HEK293 (cell line): ENCODE measurements around the gene GSK3B.

Source experiments
- WT1 ChIP-seq: fragments of 450-650 bp; formaldehyde crosslinking; IDR thresholded peaks from 2 replicates; pipeline ENCODE4 v1.5.1; 2016; ENCODE audit warnings: missing biosample characterization, missing genetic modification characterization
- ZBTB1 ChIP-seq: fragments of 450-650 bp; formaldehyde crosslinking; IDR thresholded peaks from 2 replicates; pipeline ENCODE4 v1.5.1; 2016; ENCODE audit warnings: missing biosample characterization, missing genetic modification characterization
- ZBTB48 ChIP-seq: fragments of 450-650 bp; formaldehyde crosslinking; IDR thresholded peaks from 2 replicates; pipeline ENCODE4 v1.5.1; 2016; ENCODE audit warnings: missing biosample characterization, missing genetic modification characterization
- ZEB2 ChIP-seq: fragments of 450-650 bp; formaldehyde crosslinking; IDR thresholded peaks from 2 replicates; pipeline ENCODE4 v1.5.1; 2016; ENCODE audit warnings: missing biosample characterization, missing genetic modification characterization
- ZFP69B ChIP-seq: fragments of 450-650 bp; formaldehyde crosslinking; IDR thresholded peaks from 2 replicates; pipeline ENCODE4 v1.5.1; 2016; ENCODE audit warnings: missing biosample characterization, missing genetic modification characterization
- ZNF174 ChIP-seq: fragments of 450-650 bp; formaldehyde crosslinking; IDR thresholded peaks from 2 replicates; pipeline ENCODE4 v1.5.0; 2017; ENCODE audit warnings: missing biosample characterization, mild to moderate bottlenecking, missing genetic modification characterization
- ZNF23 ChIP-seq: fragments of 450-650 bp; formaldehyde crosslinking; IDR thresholded peaks from 2 replicates; pipeline ENCODE4 v1.5.1; 2016; ENCODE audit warnings: missing biosample characterization, missing genetic modification characterization, borderline replicate concordance
- ZNF248 ChIP-seq: fragments of 450-650 bp; formaldehyde crosslinking; IDR thresholded peaks from 2 replicates; pipeline ENCODE4 v1.5.1; 2017; ENCODE audit warnings: missing biosample characterization, missing genetic modification characterization
- ZNF266 ChIP-seq: fragments of 450-650 bp; formaldehyde crosslinking; IDR thresholded peaks from 2 replicates; pipeline ENCODE4 v1.5.1; 2016; ENCODE audit warnings: missing biosample characterization, missing genetic modification characterization, low read depth
- ZNF292 ChIP-seq: fragments of 450-650 bp; formaldehyde crosslinking; IDR thresholded peaks from 2 replicates; pipeline ENCODE4 v1.5.1; 2016; ENCODE audit warnings: low read depth, missing biosample characterization, missing genetic modification characterization, borderline replicate concordance
- ZNF426 ChIP-seq: fragments of 450-650 bp; formaldehyde crosslinking; IDR thresholded peaks from 2 replicates; pipeline ENCODE4 v1.5.1; 2017; ENCODE audit warnings: missing biosample characterization, missing genetic modification characterization, mild to moderate bottlenecking, inconsistent platforms, moderate library complexity
- ZNF501 ChIP-seq: fragments of 450-650 bp; formaldehyde crosslinking; IDR thresholded peaks from 2 replicates; pipeline ENCODE4 v1.5.1; 2016; ENCODE audit warnings: missing biosample characterization, missing genetic modification characterization
- ZNF529 ChIP-seq: fragments of 450-650 bp; formaldehyde crosslinking; IDR thresholded peaks from 2 replicates; pipeline ENCODE4 v1.5.1; 2017; ENCODE audit warnings: missing genetic modification characterization, missing biosample characterization; ENCODE audit not compliant: insufficient replicate concordance
- ZNF596 ChIP-seq: fragments of 450-650 bp; IDR thresholded peaks from 2 replicates; pipeline ENCODE4 v1.5.0; 2018; ENCODE audit warnings: missing biosample characterization, mild to moderate bottlenecking, missing genetic modification characterization, moderate library complexity
- ZNF629 ChIP-seq: fragments of 450-650 bp; formaldehyde crosslinking; IDR thresholded peaks from 2 replicates; pipeline ENCODE4 v1.5.1; 2017; ENCODE audit warnings: missing biosample characterization, missing genetic modification characterization
- ZNF792 ChIP-seq: fragments of 450-650 bp; formaldehyde crosslinking; IDR thresholded peaks from 2 replicates; pipeline ENCODE4 v1.5.1; 2016; ENCODE audit warnings: missing biosample characterization, missing genetic modification characterization
- ZXDB ChIP-seq: fragments of 450-650 bp; formaldehyde crosslinking; IDR thresholded peaks from 2 replicates; pipeline ENCODE4 v1.5.1; 2016; ENCODE audit warnings: missing biosample characterization, missing genetic modification characterization
- TF ChIP-seq, protein P1 (sequence below): fragments of 450-650 bp; formaldehyde crosslinking; IDR thresholded peaks from 2 replicates; pipeline ENCODE4 v1.5.1; 2016; ENCODE audit warnings: missing biosample characterization, missing genetic modification characterization
- TF ChIP-seq, protein P2 (sequence below): fragments of 450-650 bp; formaldehyde crosslinking; IDR thresholded peaks from 2 replicates; pipeline ENCODE4 v1.5.1; 2016; ENCODE audit warnings: missing biosample characterization, missing genetic modification characterization, borderline replicate concordance
- TF ChIP-seq, protein P3 (sequence below): fragments of 450-650 bp; formaldehyde crosslinking; IDR thresholded peaks from 2 replicates; pipeline ENCODE4 v1.5.1; 2016; ENCODE audit warnings: missing biosample characterization, missing genetic modification characterization
- TF ChIP-seq, protein P4 (sequence below): fragments of 450-650 bp; formaldehyde crosslinking; IDR thresholded peaks from 2 replicates; pipeline ENCODE4 v1.5.1; 2016; ENCODE audit warnings: missing biosample characterization, missing genetic modification characterization
- TF ChIP-seq, protein P5 (sequence below): sonication (generic); formaldehyde crosslinking; IDR thresholded peaks from 2 replicates; pipeline ENCODE4 v1.8.1; 2022; ENCODE audit warnings: mild to moderate bottlenecking, moderate library complexity, missing genetic modification reagents
- TF ChIP-seq, protein P6 (sequence below): fragments of 450-650 bp; formaldehyde crosslinking; IDR thresholded peaks from 2 replicates; pipeline ENCODE4 v1.5.1; 2016; ENCODE audit warnings: missing biosample characterization, missing genetic modification characterization, borderline replicate concordance

GSK3B gene

DNA sequence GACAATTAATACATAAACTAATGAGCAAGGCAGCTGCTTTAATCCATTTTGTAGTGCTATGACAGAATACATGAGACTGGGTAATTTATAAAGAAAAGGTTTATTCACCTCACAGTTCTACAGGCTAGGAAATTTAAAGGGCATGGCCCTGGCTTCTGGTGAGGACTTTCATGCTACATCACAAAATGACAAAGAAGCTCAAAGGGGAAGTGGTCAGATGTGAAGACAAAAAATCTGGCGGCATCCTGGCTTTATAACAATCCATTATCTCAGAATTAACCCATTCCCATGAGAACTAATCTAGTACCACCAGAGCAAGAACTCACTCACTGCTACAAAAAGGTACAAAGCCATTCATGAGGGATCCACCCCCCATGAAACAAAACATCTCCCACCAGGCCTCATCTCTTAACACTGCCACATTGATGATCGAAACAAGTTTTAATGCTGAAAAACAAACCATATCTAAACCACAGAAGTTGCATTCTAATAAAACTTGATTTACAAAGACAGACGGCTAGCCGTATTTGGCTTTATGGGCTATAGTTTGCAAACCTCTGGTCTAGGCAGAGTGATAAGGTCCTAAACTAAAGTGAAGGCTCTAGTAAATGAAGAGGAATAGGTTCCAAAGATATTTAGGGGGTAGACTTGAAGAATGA, 44.2 kb downstream of the GSK3B start (continued):
- no peak for TF ChIP-seq ZNF529 (tag by site-specific recombination)
- TF ChIP-seq, protein P1, sequence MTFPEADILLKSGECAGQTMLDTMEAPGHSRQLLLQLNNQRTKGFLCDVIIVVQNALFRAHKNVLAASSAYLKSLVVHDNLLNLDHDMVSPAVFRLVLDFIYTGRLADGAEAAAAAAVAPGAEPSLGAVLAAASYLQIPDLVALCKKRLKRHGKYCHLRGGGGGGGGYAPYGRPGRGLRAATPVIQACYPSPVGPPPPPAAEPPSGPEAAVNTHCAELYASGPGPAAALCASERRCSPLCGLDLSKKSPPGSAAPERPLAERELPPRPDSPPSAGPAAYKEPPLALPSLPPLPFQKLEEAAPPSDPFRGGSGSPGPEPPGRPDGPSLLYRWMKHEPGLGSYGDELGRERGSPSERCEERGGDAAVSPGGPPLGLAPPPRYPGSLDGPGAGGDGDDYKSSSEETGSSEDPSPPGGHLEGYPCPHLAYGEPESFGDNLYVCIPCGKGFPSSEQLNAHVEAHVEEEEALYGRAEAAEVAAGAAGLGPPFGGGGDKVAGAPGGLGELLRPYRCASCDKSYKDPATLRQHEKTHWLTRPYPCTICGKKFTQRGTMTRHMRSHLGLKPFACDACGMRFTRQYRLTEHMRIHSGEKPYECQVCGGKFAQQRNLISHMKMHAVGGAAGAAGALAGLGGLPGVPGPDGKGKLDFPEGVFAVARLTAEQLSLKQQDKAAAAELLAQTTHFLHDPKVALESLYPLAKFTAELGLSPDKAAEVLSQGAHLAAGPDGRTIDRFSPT (tag by site-specific recombination), result no peak
- no peak for TF ChIP-seq ZNF596 (tag by site-specific recombination)
- TF ChIP-seq ZNF174, result no peak
- TF ChIP-seq ZNF629, result no peak
- TF ChIP-seq ZNF792 (tag by site-specific recombination), result no peak
- TF ChIP-seq ZBTB48 (tag by site-specific recombination), result no peak
- no peak for TF ChIP-seq ZNF501
- no peak for TF ChIP-seq ZNF426 (tag by site-specific recombination)
- TF ChIP-seq ZFP69B, result no peak
- TF ChIP-seq, protein P2, sequence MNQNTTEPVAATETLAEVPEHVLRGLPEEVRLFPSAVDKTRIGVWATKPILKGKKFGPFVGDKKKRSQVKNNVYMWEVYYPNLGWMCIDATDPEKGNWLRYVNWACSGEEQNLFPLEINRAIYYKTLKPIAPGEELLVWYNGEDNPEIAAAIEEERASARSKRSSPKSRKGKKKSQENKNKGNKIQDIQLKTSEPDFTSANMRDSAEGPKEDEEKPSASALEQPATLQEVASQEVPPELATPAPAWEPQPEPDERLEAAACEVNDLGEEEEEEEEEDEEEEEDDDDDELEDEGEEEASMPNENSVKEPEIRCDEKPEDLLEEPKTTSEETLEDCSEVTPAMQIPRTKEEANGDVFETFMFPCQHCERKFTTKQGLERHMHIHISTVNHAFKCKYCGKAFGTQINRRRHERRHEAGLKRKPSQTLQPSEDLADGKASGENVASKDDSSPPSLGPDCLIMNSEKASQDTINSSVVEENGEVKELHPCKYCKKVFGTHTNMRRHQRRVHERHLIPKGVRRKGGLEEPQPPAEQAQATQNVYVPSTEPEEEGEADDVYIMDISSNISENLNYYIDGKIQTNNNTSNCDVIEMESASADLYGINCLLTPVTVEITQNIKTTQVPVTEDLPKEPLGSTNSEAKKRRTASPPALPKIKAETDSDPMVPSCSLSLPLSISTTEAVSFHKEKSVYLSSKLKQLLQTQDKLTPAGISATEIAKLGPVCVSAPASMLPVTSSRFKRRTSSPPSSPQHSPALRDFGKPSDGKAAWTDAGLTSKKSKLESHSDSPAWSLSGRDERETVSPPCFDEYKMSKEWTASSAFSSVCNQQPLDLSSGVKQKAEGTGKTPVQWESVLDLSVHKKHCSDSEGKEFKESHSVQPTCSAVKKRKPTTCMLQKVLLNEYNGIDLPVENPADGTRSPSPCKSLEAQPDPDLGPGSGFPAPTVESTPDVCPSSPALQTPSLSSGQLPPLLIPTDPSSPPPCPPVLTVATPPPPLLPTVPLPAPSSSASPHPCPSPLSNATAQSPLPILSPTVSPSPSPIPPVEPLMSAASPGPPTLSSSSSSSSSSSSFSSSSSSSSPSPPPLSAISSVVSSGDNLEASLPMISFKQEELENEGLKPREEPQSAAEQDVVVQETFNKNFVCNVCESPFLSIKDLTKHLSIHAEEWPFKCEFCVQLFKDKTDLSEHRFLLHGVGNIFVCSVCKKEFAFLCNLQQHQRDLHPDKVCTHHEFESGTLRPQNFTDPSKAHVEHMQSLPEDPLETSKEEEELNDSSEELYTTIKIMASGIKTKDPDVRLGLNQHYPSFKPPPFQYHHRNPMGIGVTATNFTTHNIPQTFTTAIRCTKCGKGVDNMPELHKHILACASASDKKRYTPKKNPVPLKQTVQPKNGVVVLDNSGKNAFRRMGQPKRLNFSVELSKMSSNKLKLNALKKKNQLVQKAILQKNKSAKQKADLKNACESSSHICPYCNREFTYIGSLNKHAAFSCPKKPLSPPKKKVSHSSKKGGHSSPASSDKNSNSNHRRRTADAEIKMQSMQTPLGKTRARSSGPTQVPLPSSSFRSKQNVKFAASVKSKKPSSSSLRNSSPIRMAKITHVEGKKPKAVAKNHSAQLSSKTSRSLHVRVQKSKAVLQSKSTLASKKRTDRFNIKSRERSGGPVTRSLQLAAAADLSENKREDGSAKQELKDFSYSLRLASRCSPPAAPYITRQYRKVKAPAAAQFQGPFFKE (tag by site-specific recombination), result no peak
- no peak for TF ChIP-seq ZNF266 (tag by site-specific recombination)
- TF ChIP-seq ZNF292, result no peak
- no peak for TF ChIP-seq ZNF248
- no peak for TF ChIP-seq ZEB2
- TF ChIP-seq ZBTB1 (tag by site-specific recombination), result no peak
- no peak for TF ChIP-seq WT1 (tag by site-specific recombination)
- TF ChIP-seq, protein P3, sequence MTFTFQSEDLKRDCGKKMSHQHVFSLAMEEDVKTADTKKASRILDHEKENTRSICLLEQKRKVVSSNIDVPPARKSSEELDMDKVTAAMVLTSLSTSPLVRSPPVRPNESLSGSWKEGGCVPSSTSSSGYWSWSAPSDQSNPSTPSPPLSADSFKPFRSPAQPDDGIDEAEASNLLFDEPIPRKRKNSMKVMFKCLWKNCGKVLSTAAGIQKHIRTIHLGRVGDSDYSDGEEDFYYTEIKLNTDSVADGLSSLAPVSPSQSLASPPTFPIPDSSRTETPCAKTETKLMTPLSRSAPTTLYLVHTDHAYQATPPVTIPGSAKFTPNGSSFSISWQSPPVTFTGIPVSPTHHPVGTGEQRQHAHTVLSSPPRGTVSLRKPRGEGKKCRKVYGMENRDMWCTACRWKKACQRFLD (tag by site-specific recombination), result no peak
- peak; percentile 75 for TF ChIP-seq ZXDB (tag by site-specific recombination)
- TF ChIP-seq, protein P4, sequence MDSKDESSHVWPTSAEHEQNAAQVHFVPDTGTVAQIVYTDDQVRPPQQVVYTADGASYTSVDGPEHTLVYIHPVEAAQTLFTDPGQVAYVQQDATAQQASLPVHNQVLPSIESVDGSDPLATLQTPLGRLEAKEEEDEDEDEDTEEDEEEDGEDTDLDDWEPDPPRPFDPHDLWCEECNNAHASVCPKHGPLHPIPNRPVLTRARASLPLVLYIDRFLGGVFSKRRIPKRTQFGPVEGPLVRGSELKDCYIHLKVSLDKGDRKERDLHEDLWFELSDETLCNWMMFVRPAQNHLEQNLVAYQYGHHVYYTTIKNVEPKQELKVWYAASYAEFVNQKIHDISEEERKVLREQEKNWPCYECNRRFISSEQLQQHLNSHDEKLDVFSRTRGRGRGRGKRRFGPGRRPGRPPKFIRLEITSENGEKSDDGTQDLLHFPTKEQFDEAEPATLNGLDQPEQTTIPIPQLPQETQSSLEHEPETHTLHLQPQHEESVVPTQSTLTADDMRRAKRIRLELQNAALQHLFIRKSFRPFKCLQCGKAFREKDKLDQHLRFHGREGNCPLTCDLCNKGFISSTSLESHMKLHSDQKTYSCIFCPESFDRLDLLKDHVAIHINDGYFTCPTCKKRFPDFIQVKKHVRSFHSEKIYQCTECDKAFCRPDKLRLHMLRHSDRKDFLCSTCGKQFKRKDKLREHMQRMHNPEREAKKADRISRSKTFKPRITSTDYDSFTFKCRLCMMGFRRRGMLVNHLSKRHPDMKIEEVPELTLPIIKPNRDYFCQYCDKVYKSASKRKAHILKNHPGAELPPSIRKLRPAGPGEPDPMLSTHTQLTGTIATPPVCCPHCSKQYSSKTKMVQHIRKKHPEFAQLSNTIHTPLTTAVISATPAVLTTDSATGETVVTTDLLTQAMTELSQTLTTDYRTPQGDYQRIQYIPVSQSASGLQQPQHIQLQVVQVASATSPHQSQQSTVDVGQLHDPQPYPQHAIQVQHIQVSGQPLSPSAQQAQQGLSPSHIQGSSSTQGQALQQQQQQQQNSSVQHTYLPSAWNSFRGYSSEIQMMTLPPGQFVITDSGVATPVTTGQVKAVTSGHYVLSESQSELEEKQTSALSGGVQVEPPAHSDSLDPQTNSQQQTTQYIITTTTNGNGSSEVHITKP (tag by site-specific recombination), result 0 out of 2 replicates have a peak, but pooled peaks have one; percentile 22
- TF ChIP-seq, protein P5, sequence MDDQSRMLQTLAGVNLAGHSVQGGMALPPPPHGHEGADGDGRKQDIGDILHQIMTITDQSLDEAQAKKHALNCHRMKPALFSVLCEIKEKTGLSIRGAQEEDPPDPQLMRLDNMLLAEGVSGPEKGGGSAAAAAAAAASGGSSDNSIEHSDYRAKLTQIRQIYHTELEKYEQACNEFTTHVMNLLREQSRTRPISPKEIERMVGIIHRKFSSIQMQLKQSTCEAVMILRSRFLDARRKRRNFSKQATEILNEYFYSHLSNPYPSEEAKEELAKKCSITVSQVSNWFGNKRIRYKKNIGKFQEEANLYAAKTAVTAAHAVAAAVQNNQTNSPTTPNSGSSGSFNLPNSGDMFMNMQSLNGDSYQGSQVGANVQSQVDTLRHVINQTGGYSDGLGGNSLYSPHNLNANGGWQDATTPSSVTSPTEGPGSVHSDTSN (CRISPR knock-in tag), result no peak
- TF ChIP-seq, protein P6, sequence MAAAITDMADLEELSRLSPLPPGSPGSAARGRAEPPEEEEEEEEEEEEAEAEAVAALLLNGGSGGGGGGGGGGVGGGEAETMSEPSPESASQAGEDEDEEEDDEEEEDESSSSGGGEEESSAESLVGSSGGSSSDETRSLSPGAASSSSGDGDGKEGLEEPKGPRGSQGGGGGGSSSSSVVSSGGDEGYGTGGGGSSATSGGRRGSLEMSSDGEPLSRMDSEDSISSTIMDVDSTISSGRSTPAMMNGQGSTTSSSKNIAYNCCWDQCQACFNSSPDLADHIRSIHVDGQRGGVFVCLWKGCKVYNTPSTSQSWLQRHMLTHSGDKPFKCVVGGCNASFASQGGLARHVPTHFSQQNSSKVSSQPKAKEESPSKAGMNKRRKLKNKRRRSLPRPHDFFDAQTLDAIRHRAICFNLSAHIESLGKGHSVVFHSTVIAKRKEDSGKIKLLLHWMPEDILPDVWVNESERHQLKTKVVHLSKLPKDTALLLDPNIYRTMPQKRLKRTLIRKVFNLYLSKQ (tag by site-specific recombination), result no peak
- no peak for TF ChIP-seq ZNF23 (tag by site-specific recombination)
